ENCODE results near the gene NOXRED1.

Gene NOXRED1

GRCh38 chr14:77372304-77372841 is 51.0 kb downstream of the NOXRED1 start (continued):
- TF ChIP-seq SNAI2 (CRISPR knock-in tag; IDR thresholded peaks at IDR 0.05) (no peak), PPARA (CRISPR knock-in tag; IDR thresholded peaks at IDR 0.05; ENCODE audit: borderline replicate concordance) (no peak)

- TF ChIP-seq PATZ1 (CRISPR knock-in tag; IDR thresholded peaks at IDR 0.05; ENCODE audit: borderline replicate concordance) (no peak), ZFP3 (CRISPR knock-in tag; IDR thresholded peaks at IDR 0.05) (no peak), GLIS3 (CRISPR knock-in tag; IDR thresholded peaks at IDR 0.05) (no peak), TCF4 (CRISPR knock-in tag; IDR thresholded peaks at IDR 0.05; ENCODE audit: borderline replicate concordance) (no peak), ESRRG (CRISPR knock-in tag; IDR thresholded peaks at IDR 0.05) (no peak)
- ATAC-seq: no peak
These were observed 54.0 kb downstream of the NOXRED1 start for GRCh38 chr14:77369285-77369684.

- TF ChIP-seq PATZ1 (CRISPR knock-in tag; IDR thresholded peaks at IDR 0.05; ENCODE audit: borderline replicate concordance) (no peak), GLIS3 (CRISPR knock-in tag; IDR thresholded peaks at IDR 0.05) (no peak), TSHZ2 (CRISPR knock-in tag; IDR thresholded peaks at IDR 0.05) (no peak), SNAI2 (CRISPR knock-in tag; IDR thresholded peaks at IDR 0.05) (no peak), CSDC2 (CRISPR knock-in tag; IDR thresholded peaks at IDR 0.05) (no peak), ARNTL (CRISPR knock-in tag; IDR thresholded peaks at IDR 0.05; ENCODE audit: borderline replicate concordance, low read depth) (no peak), PPARA (CRISPR knock-in tag; IDR thresholded peaks at IDR 0.05; ENCODE audit: borderline replicate concordance) (no peak), ESRRG (CRISPR knock-in tag; IDR thresholded peaks at IDR 0.05) (no peak), CREB5 (CRISPR knock-in tag; IDR thresholded peaks at IDR 0.05; ENCODE audit: low read depth) (no peak), ZNF8 (CRISPR knock-in tag; IDR thresholded peaks at IDR 0.05) (no peak), ZFP30 (CRISPR knock-in tag; IDR thresholded peaks at IDR 0.05) (no peak), TCF4 (CRISPR knock-in tag; IDR thresholded peaks at IDR 0.05; ENCODE audit: borderline replicate concordance) (no peak)
- no peak for ATAC-seq
These were observed 59.2 kb downstream of the NOXRED1 start for GRCh38 chr14:77364146-77364545.

- no peak for TF ChIP-seq ZC3H10 (CRISPR knock-in tag; IDR thresholded peaks at IDR 0.05)
- no peak for TF ChIP-seq SNAI2 (CRISPR knock-in tag; IDR thresholded peaks at IDR 0.05)
- no peak for TF ChIP-seq OSR1 (CRISPR knock-in tag; IDR thresholded peaks at IDR 0.05)
- peak; percentile 20; the same call in 1 of the 2 replicates for TF ChIP-seq ISL1 (CRISPR knock-in tag; IDR thresholded peaks at IDR 0.05)
- no peak for TF ChIP-seq ZFP3 (CRISPR knock-in tag; IDR thresholded peaks at IDR 0.05)
- no peak for TF ChIP-seq ZFP30 (CRISPR knock-in tag; IDR thresholded peaks at IDR 0.05)
- ATAC-seq: no peak
These were observed 63.7 kb downstream of the NOXRED1 start for GRCh38 chr14:77359626-77360025.

- no peak for ATAC-seq
- TF ChIP-seq ZNF565 (CRISPR knock-in tag; conservative IDR thresholded peaks at IDR 0.05; ENCODE audit: low read depth) (no peak), ZFP3 (CRISPR knock-in tag; IDR thresholded peaks at IDR 0.05) (no peak), ZFP30 (CRISPR knock-in tag; IDR thresholded peaks at IDR 0.05) (no peak), ZNF8 (CRISPR knock-in tag; IDR thresholded peaks at IDR 0.05) (no peak)
These were observed 66.4 kb downstream of the NOXRED1 start for GRCh38 chr14:77356899-77357298.

Data from SK-N-SH treated with all-trans-retinoic acid at 6 μM for 48 hours (cell line).